K562 (cell line): ENCODE measurements around the gene PPP1R9B. TPM values are rescaled to one million over a fixed set of nuclear protein-coding genes. Genes with fewer than 3 reads are reported as not detected.

Experiments
- CREBBP ChIP-seq: IDR thresholded peaks from one replicate; pipeline ENCODE4 v1.6.1; 2012; ENCODE audit warnings: low read depth, mild to moderate bottlenecking, control low read depth, inconsistent platforms, low read length
- EP400 ChIP-seq: fragments of 450-650 bp; IDR thresholded peaks from 2 replicates; pipeline ENCODE4 v1.6.1; 2017; ENCODE audit warnings: antibody characterized with exemption, mild to moderate bottlenecking, moderate library complexity
- HMGN3 ChIP-seq: IDR thresholded peaks from 2 replicates; pipeline ENCODE4 v1.6.1; 2011; ENCODE audit warnings: borderline replicate concordance, low read depth, mild to moderate bottlenecking, mixed read lengths, low read length; ENCODE audit not compliant: insufficient read length; ENCODE audit errors: extremely low read depth
- KDM1A ChIP-seq, 2 experiments: fragments of 450-650 bp; IDR thresholded peaks; 2 replicates each; pipeline ENCODE4 v1.6.1; 2016; ENCODE audit warnings: mild to moderate bottlenecking in 2 of 2
- KLF13 ChIP-seq: fragments of 450-650 bp; IDR thresholded peaks from 2 replicates; pipeline ENCODE4 v1.6.1; 2016; ENCODE audit warnings: missing genetic modification characterization, low read depth, mild to moderate bottlenecking, missing compliant biosample characterization, moderate library complexity, borderline replicate concordance
- POLR2G ChIP-seq: fragments of 200-400 bp; formaldehyde crosslinking; IDR thresholded peaks from 2 replicates; pipeline ENCODE4 v1.6.1; 2017; ENCODE audit warnings: low read depth, mild to moderate bottlenecking, antibody characterized with exemption, low read length, moderate library complexity
- RBFOX2 ChIP-seq: fragments of 200-400 bp; formaldehyde crosslinking; IDR thresholded peaks from 2 replicates; pipeline ENCODE4 v1.6.1; 2017; ENCODE audit warnings: low read depth, mild to moderate bottlenecking, low read length, moderate library complexity
- REST ChIP-seq, 2 experiments: fragments of 450-650 bp; formaldehyde crosslinking in 1 of 2; IDR thresholded peaks; 2 replicates each; pipeline versions ENCODE4 v1.4.0 to v1.6.1; 2014 to 2020; ENCODE audit warnings: mild to moderate bottlenecking in 2 of 2, borderline replicate concordance in 1 of 2, low read depth in 1 of 2
- SMARCC2 ChIP-seq: fragments of 450-650 bp; IDR thresholded peaks from 2 replicates; pipeline ENCODE4 v1.6.1; 2017; ENCODE audit warnings: antibody characterized with exemption, moderate library complexity, mild to moderate bottlenecking, low read depth
- STAT6 ChIP-seq: sonication (generic); formaldehyde crosslinking; IDR thresholded peaks from 2 replicates; pipeline ENCODE4 v1.8.1; 2023; ENCODE audit warnings: mild to moderate bottlenecking, missing genetic modification reagents
- TSC22D4 ChIP-seq: fragments of 450-650 bp; IDR thresholded peaks from 2 replicates; pipeline ENCODE4 v1.6.1; 2016; ENCODE audit warnings: missing genetic modification characterization, missing biosample characterization, control low read depth
- polyA plus RNA-seq, 8 experiments: library from polyadenylated mRNA; depleted of rRNA in 4 of 8; stranded (reverse) in 5 of 8; unstranded in 3 of 8; fragments of >200 nt; fragmentation: Nextera tagmentation in 2 of 8; fragmentation: Illumina TruSeq in 1 of 8; extraction: Ambion mirVana in 2 of 8; extraction: Trizol in 1 of 8; gene quantifications; 2 replicates each; pipeline versions ENCODE4 v1.2.1 to v1.2.3, GENCODE V29; 2011 to 2014; ENCODE audit warnings: inconsistent platforms in 1 of 8, missing spikeins in 1 of 8
- total RNA-seq, 7 experiments: library from RNA; depleted of rRNA in 6 of 7; stranded (reverse); fragments of >200 nt in 6 of 7; fragmentation: Illumina TruSeq in 2 of 7; extraction: Trizol in 2 of 7; gene quantifications; 2 replicates each; pipeline versions ENCODE4 v1.2.1 to v1.2.3, GENCODE V29; 2011 to 2021; ENCODE audit warnings: low replicate concordance in 1 of 7

PPP1R9B gene
- total and polyA plus RNA-seq, 9 of the 15 experiments (the other 6 are each of a cell fraction or from before 2014, with no cell fraction given), result 0.10 to 63.5 (median 24.7) TPM

GRCh38 chr17:50139185-50139783, 11.2 kb downstream of the PPP1R9B start (continued):
- peak; percentile 50; the same call in 1 of the 2 replicates for TF ChIP-seq POLR2G
- TF ChIP-seq REST (IDR thresholded peaks at IDR 0.05; ENCODE audit: borderline replicate concordance), result no peak
- TF ChIP-seq REST (CRISPR knock-in tag; IDR thresholded peaks at IDR 0.05; ENCODE audit: low read depth), result no peak
- TF ChIP-seq KLF13 (tag), result no peak
- no peak for TF ChIP-seq EP400
- no peak for TF ChIP-seq SMARCC2
- TF ChIP-seq RBFOX2, result peak; percentile 55
- no peak for TF ChIP-seq KDM1A (IDR thresholded peaks at IDR 0.05)
- TF ChIP-seq CREBBP, result no peak
- no peak for TF ChIP-seq HMGN3
- TF ChIP-seq TSC22D4 (tag), result no peak
- no peak for TF ChIP-seq STAT6 (CRISPR knock-in tag)
